HCT116 (cell line): ENCODE results near the gene TPX2.

Experiments used
- CTCF ChIP-seq, 3 experiments: fragments of 200-600 bp in 1 of 3; sonication (generic) in 1 of 3; IDR thresholded peaks in 2 of 3; conservative IDR thresholded peaks in 1 of 3; 2 replicates each; pipeline ENCODE4 v1.5.1; 2012 to 2017; ENCODE audit warnings: low read depth in 2 of 3, low read length in 2 of 3, antibody characterized with exemption in 1 of 3, borderline replicate concordance in 1 of 3, control low read depth in 1 of 3, mild to moderate bottlenecking in 1 of 3, mixed read lengths in 1 of 3, mixed run types in 1 of 3, moderate library complexity in 1 of 3; ENCODE audit not compliant: insufficient read depth in 1 of 3
- EGR1 ChIP-seq: IDR thresholded peaks from 2 replicates; pipeline ENCODE4 v1.6.1; 2012; ENCODE audit warnings: low read depth
- POLR2AphosphoS5 ChIP-seq: IDR thresholded peaks from 2 replicates; pipeline ENCODE4 v1.6.1; 2011; ENCODE audit warnings: mild to moderate bottlenecking, low read depth, low read length, moderate library complexity
- ZBTB33 ChIP-seq: IDR thresholded peaks from 2 replicates; pipeline ENCODE4 v1.6.1; 2011; ENCODE audit warnings: mild to moderate bottlenecking, low read length, moderate library complexity; ENCODE audit not compliant: insufficient replicate concordance; ENCODE audit errors: extremely low read depth

- no peak for TF ChIP-seq ZBTB33
- TF ChIP-seq EGR1 = no peak
- TF ChIP-seq CTCF (IDR thresholded peaks at IDR 0.05 in 2 of 3, conservative IDR thresholded peaks at IDR 0.05 in 1 of 3; ENCODE audit: borderline replicate concordance in 1 of 3, insufficient read depth in 1 of 3, low read depth in 2 of 3, low read length in 2 of 3) = peak in 1 of 3 experiments; percentile 16; a peak in 1 of 6 replicates
- no peak for TF ChIP-seq POLR2AphosphoS5
Measured at GRCh38 chr20:31846793-31847138, 107.7 kb downstream of the TPX2 start.
